Fibroblast of skin of left biceps (primary cell): ENCODE data around the gene SH2D4B.

Source experiments
- DNase-seq, 2 experiments: peaks; one replicate each; pipeline ENCODE4 v3.0.0-alpha.2; 2013; ENCODE audit warnings: low read depth in 2 of 2

The SH2D4B gene

GRCh38 chr10:80537736-80538480 is at the start of gene SH2D4B:
Gene SH2D4B, plus strand, starts transcription at chr10:80537902. Its CDS starts 430 bp downstream, at chr10:80538332.
- DNase-seq: no peak

- DNase-seq: no peak
Observed at GRCh38 chr10:80488539-80489066, 49.1 kb upstream of the SH2D4B start.

DNA sequence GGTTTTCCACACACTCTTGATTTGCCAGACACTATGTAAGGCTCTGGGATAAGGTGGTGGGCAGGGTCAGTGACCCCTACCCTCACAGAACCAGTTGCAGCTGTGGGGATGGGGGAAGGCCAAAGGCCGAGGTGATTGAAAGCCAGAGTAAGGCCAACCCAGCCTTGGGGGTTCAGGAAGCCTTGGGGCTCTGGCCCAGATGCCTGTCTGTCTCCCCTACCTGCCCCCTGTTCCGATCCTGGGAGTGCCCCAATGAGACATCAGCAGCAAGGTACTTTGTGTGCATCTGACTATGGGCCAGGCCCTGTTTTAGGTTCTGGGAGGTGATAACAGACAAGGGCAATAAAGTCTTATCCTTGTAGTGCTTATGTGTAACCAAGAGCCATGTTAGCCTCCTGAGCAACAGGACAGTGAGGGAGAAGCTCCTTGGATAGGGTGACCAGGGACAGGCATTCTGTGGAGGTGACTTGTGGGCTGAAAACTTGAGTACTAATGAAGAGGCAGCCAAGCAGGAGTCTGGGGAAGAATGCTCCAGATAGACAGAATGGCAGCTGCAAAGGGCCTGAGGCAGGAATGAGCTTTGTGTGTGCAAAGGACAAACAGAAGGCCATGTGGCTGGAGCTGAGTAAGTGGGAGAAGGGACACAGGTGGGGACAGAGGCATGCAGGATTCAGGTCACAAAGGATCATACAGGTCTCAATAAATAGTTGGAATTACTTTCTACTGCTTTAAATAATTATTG is 48.2 kb upstream of the SH2D4B start:
- no peak for DNase-seq

DNA sequence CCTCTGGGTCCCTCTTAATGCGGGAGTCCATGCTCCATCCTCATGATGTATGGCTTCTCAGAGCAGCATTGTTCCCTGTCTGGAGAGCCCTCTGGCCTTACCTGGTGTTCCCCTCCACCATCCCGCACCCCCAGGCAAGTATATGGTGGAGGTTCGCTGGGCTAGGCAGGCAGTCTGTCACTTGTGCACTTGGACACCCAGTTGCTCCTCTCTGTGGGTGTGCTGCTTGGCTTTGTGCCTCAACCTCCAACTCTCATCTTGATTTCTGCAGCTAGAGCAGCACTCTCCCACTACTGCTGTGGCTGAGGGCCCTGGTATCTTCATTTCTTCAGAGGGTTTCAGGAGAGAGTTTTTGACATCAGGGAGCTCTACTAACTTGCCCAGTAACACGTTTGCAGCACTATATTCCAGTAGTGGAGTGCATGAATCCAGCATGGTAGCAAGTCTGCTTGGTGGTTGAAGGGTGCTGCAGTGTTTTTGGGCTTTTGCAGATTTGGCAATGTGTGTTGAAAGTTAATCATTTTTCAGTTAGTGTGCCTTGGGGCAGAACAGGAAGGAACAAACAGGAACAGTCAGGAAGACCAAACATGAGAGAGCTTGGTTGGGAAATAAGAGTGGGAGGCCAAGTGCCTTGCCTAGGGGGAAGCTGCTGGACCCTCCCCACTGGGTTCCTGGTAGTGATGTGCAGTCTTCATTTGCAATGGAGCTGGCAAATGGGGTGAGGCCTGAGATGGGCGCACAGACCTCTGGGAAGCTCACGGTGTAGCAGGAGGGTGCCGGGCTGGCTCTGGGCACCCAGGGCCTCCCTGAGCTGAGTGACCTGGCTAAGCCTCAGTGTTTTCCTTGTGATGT is 46.2 kb upstream of the SH2D4B start:
- DNase-seq: no peak

DNA sequence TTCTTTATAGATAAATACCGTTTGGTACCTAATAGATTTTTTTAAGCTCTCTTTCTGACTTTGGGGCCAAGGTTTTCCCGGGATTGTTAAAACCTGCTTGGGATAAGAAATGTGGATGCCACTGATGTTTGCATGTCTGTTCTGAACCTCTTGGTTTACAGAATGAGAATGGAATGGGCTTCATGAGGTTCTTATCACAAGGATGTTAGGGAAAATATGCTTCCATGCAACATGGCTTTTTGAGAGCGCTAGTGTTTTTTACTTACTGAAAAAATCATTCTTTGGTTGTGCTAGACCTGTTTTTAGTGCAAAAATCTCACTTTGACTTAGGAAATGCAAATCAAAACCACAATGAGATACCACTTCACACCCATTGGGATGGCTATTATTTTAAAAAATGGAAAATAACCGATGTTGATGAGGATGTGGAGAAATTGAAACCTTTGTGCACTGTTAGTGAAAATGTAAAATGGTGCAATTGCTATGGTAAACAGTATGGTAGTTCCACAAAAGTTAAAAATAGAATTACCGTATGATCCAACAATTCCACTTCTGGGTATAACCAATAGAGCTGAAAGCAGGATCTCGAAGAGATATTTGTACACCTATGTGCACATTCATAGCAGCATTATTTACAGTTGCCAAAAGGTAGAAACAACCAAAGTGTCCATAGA is 44.7 kb upstream of the SH2D4B start:
- DNase-seq: no peak

- DNase-seq: peak; percentile 44 to 62
Observed at GRCh38 chr10:80493522-80494051, 44.1 kb upstream of the SH2D4B start.

DNA sequence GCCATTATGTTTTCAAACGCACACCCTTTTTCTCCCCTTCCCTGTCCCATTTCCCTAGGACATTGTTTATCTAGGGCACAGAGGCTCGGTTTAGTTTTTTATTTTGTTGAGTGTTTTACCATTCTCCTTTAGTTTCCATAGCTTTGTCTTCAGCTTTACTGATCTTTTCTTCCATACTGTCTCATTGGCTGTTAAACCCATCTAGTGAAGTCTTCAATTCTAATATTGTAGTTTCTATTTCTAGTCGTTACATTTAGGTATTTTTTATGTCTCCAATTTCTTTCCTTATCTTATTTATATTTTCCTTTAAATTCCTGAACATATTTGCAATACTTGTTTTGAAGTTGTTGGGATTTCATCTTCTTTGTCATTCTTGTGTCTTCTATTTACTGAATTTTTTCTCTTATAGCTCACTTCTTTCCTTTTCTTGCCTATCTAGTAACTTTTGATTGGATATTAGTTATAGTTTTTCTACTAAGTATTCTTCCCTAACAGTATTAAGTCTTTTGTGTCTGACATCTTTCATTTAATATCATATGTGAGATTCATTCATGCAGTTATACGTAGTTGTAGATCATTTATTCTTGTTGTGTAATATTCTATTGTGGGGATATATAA is 41.0 kb upstream of the SH2D4B start:
- DNase-seq: no peak

DNA sequence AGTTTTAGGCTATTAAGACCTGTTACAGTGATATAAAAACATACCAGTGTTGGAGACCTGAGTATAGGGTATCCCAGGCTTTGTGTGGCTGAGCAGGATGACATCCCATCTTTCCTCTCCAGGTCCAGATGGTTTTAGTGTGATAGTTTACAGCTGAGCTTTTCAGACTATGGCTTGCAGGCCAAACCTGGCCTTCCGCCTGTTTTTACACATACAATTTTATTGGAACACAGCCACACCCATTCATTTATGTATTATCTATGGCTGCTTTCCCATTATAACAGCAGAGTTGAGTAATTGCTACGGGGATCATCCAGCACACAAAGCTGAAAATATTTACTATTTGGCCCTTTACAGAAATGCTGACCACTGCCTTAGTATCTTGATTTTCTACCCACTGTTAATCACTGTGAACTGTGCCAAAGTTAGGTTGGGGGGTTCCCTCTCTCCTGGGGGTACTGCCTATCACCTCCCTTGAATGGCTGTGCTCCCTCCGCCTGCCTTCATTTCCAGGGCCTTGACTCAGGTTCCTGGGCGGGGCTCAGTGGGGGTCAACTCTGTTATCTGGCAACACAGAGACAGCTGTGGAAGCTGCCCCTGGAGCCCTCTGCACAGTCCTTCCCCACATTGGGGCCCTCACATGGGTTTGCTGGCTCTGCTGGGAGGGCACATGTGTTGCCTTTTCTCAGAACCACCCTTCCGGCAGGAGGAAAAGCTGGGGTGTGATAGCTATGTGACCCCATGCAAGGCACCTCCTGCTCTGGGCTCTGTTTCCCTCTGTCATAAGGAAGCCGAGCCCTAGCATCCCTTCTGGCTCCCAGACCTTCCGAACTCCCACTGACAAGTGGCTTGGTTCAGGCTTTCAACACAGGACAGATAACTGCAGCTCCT is 40.3 kb upstream of the SH2D4B start:
- DNase-seq: peak; percentile 59 to 69

- no peak for DNase-seq
Observed at GRCh38 chr10:80498078-80498832, 39.4 kb upstream of the SH2D4B start.

DNA sequence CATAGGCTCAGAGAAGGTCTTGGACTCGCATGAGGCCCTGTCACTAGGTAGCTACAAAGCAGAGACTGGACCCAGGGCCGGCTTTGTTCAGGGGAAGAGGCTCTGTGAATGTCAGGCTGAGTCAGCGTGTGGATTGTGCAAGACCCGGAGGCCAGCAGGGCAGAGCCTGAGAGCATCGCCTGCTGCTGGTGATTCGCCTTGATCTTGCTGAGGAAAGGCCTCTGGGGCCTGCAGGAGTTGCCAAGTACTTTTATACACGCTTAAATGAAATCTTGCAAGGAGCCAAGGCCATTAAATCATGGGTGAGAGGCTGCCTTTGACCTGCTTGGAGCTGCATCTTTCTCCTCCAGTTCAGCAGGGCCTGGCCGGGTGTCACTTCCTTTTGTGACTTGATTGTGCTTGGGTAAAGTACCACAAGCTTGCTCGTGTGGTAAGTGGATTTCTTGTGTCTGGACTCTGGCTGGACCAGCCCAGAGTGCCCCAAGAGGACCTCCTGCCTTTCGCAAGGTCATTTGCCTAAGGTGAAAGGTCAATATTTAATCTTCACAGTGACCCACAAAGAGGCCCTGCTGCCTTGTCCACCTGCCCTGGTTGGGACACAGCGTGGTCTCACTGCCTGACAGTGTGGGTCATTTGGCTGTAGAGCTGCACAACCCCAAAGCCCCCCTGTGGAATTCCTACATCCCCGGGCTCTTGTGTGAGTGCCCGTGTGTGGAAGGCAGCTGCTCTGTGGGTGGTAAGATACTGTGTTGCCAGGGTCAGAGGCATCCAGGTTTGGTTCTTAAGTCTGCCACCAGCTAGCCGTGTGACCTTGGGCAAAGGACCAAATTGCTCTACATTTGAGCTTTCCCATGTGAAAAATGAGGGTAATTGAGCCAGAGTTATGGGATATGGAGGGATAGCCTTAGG is 38.6 kb upstream of the SH2D4B start:
- DNase-seq: peak; percentile 85 to 86

- DNase-seq: no peak
Observed at GRCh38 chr10:80500572-80501380, 36.9 kb upstream of the SH2D4B start.

DNA sequence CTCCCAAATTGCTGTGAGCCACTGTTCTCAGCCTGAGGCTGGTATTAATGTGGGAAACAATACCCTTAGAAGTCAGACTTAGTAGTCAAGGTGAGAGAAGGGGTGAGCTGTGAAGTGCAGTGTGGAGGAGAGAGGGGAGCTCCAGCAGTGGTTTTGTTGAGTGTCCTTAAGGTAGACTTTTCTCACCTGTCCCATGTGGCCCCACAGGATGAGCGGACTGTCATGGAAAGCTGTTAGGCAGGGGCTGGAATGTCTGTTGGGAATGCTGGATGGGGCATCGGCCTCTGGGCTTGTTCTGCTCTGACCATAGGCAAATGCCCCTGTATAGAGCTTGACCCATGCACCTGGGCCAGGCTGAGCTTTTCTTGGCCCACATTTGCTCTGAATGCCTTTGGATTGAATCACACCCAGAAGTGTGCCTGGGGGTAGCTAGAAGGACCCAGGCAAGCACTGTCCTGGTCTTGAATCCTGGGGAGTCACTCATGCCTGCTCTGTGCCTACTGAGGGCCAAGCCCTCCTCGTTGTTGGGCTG is 36.3 kb upstream of the SH2D4B start:
- DNase-seq: no peak

DNA sequence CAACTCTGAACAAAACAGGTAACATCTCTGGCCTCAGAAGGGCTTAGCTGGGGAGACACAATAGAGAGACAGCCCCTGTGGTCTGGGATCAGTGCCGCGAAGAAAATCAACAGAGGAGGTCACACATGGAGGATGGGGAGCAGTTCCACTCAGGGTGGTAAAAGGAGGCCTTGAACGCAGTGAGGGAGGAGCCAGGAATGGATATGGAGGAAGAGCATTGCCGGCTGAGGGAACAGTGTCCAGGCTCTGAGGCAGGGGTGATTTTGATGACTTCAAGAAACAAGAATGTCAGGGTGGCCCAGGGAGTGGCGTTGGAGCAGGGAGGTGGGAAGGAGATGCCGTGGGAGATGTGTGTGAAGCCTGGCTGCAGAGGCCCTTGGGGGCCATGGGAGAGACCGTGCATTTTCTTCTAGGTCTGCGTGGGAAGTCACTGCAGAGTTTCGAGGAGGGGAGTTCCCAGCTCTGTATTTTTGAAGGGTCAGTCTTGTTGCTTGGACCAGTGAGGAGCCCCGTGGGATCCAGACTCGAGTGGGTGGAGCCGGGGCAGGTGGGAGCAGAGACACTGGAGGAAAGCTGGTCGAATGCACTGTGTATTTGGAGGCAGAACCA is 35.7 kb upstream of the SH2D4B start:
- DNase-seq: no peak

DNA sequence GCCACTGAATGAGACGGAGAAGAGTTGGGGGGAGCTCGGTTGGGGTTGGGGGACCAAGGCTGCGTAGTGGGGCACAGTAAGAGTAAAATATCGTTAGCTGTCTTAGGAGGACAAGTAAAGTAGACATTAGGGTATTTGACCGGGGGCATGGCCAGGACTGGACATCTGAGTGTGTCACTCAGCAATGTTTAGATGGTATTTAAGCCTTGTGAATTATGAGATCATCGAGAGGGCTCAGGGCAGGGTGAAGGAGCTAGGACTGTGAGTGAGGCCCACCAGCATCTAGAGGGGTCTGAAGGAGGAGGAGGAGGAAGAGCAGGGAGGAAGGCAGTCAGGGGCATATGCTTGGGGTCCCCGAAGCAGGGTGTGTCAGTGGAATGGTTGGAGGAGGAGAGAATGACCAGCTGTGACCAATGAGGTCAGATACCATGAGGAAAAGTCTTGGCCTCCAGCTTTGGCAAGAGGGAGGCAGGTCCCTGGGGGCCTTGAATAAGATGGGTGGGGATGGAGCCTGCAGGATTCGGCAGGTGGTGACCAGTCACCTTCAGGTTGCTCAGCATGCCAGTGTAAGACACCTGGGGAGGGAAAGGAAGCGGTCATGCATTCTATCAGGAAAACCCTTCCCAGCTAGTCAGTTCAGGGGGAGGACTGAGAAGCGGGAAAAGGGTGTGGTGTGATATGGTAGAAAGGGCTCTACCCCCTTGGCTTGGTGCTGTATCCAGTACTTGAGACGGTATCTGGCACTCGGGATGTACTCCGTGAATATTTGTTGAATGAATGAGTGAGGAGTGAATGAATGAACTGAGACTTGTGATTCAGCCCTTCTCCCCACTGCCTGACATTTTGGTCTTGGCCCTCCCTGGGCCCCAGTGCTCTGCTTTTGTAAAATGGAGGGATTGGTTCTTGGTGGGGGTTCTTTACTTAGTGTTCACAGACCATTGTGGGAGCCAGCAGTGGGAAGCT is 34.8 kb upstream of the SH2D4B start:
- DNase-seq: no peak

DNA sequence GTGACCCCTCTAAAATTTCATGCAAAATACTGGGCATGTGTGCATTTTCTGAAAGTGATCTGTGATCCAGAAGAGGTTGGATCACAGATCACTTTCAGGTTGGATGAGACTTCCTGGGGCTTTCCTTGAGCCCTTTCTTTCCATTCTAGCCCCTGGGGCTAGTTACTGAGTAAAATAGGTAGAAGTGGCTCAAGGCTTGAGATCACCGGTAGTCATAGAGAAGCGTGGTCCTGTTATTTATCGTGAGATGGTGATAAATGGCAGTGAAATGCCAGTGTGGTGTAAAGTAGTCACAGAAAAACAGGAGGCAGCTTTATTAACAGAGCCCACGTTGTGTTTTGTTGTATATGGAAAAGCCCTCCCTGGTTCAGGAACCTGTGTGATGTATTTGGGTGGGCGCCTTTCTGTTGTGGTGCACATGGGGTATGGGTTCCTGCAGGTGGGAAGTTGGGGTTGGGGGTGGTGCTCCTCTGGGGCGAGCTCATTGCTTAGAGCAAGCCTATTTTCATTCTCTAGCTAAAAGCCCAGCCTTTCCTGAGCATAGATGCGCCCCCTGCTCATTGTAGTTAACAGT is 34.0 kb upstream of the SH2D4B start:
- DNase-seq: no peak
